GM18499 (cell line): ENCODE measurements around the gene ACTN3.
"Not testable (repeated sequence)": the region's sequence is repeated elsewhere in the genome, so short reads cannot be mapped to it uniquely, and the experiment has no call there.

Source experiments
- ATAC-seq: cut with Tn5 transposase; IDR thresholded peaks from one replicate; pipeline ENCODE4 v1.9.1; 2021; ENCODE audit warnings: moderate number of reproducible peaks; ENCODE audit not compliant: insufficient read depth, unreplicated experiment

The ACTN3 gene

DNA sequence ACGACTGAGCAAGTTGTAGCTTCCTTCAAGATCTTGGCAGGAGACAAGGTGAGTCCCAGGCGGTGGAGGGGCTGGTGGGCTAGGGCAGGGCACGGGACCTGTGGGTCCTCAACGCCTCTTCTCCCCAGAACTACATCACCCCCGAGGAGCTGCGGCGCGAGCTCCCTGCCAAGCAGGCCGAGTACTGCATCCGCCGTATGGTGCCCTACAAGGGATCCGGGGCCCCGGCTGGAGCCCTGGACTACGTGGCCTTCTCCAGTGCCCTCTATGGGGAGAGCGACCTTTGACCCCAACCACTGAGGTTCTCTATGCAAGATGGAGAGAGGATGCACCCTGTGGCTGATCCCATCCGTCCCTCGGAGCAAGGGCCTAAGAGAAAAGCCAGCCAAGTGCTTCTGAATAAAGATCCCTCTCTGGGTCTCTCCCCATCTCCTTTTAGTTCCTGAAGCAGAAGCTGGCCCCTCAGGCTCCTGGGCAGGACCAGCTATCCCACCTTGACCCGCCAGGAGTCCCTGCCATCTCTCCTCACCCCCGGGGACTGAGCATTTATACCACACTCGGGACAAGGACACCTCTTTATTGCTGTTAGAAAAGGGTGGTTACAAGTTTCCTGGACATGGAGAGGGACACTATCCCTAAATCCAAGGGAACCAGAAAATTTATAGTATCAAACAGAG is 16.3 kb downstream of the ACTN3 start:
- no peak for ATAC-seq

DNA sequence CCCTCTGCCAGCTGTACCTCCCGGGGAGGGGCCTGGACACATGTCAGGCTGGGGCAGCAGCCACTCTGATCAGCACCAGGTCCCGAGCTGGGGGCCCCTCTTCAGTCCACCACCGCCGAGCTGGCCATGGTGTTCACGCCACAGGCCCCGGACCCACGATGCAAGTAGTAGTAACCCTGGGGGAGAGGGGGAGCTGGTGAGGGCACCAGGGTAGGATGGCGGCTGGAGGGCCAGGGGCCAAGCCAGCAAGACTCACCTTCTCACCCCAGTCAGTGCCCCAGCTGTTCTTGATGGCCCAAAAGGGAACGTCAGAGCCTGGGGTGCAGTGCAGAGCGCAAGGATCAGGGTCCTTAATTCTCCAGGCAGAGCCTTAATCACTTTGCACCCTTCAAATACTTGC is 17.1 kb downstream of the ACTN3 start:
- no peak for ATAC-seq

DNA sequence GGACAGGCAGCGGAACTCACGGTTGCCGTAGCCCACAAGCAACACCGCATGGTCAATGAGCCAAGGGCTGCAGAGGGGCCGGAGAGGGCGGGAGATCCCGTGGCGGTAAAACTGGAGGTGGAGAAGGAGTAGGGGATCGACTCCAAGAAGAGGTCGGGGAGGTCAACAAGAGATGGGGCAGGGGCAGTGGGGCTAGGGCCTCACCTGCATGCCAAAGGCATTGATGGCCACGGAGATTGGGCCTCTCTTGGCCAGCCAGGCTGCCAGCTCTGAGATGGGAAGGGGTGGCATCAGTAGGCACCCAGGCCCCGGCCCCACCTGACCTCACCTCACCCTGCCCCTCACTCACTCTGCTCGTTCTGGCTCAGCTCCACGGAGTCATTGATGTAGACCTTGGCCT is 17.8 kb downstream of the ACTN3 start:
- ATAC-seq, result no peak

DNA sequence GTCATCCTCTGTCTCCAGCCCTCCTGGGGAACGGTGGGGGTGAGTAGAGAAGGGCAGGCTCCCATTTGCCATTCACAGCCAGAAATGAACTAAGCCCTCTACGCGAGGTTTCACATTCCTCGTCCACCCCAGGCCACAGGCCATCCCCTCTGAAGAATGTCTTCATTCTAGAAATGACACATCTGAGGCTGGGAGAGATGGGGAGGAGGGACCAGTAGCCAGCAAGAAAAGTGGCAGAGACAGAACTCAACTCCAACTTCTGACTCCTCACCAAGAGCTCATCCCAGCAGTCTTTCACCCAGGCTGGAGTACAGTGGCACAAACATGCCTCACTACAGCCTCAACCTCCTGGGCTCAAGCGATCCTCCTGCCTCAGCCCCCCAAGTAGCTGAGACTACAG is 18.3 kb downstream of the ACTN3 start:
- ATAC-seq, result no peak

DNA sequence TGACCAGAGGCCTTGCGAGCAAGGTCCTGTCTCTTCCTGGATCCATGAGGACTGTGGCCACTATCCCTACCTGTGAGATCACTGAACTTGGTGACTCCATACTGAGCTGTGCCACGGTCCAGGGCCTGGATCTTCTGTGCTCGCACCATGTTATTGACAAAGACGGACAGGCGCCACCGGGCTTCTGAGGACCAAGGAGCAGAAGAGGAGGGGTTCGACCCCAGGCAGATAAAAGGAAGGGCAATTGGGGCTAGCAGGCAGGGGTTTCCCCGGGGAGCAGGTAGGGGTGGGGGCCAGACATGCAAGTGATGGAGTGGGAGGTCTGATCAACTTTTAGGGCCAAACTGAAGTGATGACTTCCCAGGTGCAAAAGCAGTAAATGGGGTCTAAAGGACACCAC is 19.5 kb downstream of the ACTN3 start:
- ATAC-seq, result no peak

DNA sequence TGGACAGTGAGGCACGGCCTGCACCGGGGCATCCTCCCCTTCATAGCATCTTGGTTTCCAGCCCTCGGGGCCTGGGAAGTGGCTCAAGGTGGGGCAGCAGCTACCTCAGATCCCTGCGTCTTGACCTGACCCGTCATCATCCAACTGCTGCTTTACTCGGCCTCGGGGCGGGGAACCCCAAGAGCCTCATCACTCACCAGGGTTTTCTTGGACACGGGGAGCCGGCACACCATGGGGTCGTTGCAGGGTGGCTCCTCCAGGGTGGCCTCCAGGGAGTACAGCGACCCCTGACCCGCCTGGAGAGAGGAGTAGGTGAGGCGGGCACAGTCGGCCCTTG is 21.1 kb downstream of the ACTN3 start:
- no peak for ATAC-seq

DNA sequence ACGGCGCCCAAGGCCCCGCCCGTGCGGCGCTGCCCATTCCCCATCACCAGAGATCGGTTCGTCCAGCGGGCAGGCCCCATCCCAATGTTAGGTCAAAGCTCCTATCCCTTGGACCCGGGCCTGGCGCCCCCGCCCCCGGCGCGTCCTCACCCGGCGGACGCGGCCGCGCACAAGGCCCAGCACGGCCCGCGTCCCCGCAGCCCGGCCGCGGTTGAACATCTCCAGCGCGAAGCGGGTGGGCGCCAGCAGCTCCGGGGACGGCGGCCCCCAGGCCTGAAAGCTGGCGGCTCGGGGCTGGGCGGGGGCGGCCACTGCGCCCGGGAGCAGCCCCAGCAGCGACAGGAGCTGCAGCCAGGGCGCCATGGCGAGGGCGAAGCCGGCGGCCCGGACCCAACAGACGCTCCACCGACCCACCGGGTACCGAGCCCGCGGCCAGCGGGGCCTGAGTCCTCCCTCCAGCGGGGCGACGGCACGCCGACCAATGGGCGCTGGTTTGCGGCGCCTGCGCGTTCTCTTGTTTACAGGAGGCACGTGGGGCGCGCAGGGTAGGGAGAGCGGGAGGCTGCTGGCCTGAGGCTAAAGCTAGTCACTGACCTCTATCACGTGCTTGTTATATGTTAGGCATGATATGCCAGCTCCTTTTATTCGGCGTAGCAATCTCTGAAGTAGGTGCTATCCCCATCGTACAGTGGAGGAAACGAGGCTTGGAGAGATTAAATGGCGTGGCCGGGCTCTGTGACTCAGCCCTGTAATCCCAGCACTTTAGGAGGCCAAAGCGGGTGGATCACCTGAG is 21.6 kb downstream of the ACTN3 start, which contains the start of gene CTSF:
Gene CTSF, minus strand, starts transcription at position 483 of the 793 bp plus-strand sequence. Its CDS starts 120 bp downstream, at position 363.
- ATAC-seq, result no peak

DNA sequence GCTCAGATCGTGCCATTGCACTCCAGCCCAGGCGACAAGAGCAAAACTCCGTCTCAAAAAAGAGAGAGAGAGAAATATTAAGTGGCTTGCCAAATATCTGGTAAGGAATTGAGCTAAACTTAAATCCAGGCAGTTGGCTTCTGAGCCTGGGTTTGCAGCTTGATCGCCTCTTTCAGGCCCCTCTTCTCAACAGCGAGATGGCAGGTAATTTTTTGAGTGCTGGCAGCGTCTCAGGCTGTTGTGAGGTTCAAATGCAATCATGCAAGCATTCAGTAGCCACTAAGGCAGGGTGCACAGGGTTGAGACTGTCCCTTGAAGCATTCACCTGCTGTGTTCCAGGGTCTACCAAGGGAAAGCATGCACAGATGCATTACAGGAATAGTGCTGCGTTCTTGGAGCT is 22.4 kb downstream of the ACTN3 start:
- ATAC-seq, result no peak

DNA sequence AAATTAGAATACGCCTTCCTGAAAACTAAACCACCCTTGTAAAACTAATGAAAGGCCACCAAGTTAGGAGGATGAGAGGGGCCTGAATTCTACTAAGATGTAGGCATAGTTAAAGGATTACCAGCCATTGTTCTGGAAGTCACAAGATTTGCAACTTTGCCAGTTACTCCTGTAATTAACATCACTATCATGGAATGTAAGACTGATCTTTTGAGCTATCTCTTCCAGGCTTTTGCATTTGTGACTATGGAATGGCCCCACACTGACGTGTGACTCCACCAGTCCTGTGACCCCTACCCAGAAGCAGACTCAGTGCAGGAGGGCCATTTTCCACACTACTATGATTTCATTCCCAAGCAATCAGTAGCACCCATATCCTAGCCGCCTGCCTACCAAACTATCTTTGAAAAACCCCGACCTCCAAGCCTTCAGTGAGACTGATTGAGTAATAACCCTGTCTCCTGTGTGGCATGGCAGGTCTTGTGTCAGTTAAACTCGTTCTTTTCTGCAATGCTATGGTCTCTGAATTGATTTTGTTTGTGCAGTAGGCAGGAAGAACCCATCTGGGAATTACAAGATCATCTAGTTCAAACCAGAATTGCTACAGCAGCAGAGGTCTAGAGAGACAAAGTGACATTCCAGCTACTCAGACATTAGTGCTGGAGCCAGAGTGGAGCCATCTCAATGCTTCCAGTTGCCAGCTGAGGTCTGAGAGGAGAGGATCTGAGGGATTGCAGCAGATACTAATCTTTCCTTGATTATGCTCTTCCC is 23.6 kb downstream of the ACTN3 start:
- ATAC-seq, result no peak

DNA sequence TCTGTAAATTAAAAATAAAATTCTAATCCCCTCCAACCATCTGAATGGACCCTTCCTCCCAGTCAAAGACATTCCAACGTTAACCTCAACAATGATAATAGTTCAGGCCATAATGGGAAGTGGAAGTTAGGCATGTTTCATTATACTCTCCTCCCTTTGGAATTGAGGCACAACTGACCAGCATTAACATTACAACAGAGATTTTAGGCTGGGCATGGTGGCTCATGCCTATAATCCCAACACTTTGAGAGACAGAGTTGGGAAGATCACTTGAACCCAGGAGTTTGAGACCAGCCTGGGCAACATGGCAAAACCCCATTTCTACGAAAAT is 24.1 kb downstream of the ACTN3 start:
- no peak for ATAC-seq

DNA sequence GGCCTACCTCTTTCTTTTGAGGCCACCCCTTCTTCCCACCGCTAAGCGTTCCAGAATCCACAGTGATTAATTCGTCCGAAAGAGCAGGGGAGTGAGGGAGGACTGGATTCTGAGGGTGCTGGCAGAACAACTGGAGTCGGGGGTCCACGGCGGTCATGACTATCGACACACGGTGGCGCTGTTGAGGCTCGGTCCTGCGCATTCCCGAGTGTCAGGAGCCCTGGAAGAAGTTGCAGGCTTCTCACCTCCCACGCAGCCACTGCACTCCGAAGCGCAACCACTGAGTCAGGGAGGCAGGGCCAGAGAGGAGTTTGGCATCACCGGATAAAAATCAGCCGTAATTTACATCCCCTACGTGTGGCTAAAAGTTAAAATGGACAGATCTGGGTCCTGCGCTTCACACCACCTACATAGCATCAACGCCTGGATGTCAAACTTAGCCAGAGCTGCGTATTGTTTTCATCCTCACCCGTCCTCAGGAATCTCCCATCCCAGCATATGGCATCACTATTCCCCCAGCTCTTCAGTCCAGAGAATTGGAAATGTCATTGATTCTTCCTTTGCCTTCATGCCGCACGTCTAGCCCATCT is 32.4 kb downstream of the ACTN3 start:
- no peak for ATAC-seq

DNA sequence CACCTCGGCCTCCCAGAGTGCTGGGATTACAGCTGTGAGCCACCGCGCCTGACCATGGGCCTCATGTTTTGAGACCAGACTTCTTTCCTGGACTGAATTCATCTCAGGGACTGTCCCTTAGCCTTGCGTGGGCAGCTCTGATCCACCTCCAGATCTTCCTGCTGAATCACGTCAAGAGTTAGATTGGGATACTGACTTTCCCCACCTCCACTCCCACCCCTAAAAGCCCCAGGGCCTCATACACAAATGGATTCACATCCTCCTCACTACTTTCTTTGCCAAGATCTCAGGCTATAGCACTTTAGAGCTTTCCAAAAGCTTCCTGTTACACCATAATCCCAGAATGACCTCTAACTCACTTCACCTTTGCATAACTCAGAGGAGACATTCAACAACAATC is 34.1 kb downstream of the ACTN3 start:
- ATAC-seq, result no peak

DNA sequence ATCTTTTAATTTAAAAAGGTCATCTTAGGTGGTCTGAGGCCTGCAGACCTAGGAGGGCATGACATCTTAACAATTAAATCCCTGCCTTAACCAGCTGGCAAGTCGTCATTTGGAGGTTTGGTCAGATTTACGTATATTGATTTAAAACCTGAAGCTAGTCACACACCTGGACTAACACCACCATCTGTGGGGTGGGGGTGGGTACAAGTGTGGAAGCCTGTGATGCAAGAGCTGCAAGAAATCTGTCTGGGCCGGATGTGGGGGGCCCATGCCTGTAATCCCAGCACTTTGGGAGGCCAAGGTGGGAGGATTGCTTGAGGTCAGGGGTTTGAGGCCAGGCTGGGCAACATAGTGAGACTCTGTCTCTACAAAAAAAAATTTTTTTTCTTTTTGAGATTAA is 34.6 kb downstream of the ACTN3 start:
- no peak for ATAC-seq

DNA sequence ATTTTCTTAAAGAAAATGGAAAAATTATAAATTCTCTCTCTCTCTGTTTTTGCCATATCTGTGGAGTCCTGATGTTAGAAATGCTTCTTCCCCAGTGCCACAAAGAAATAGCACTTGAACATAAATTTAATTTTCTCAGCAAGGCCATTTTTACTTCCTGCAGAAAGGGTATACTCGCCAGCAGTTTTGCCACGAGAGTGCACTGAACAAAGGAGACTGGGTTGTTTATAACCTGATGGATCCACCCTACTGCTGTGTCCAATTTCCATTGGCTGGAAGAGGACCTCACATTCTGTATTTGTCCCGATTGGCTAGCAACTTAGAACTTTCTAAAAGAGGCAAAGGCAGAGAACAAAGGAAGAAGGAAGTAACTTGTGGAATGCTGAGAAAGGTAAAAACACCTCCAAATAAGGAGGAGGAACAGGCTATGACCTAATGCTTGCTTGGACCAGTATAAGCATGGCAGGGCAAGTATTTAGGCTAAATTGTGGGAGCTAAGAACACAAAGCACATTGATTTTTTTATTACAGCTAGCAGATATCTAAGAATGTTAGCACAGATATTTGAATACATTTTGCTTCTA is 36.0 kb downstream of the ACTN3 start:
- ATAC-seq, result not testable (repeated sequence)

DNA sequence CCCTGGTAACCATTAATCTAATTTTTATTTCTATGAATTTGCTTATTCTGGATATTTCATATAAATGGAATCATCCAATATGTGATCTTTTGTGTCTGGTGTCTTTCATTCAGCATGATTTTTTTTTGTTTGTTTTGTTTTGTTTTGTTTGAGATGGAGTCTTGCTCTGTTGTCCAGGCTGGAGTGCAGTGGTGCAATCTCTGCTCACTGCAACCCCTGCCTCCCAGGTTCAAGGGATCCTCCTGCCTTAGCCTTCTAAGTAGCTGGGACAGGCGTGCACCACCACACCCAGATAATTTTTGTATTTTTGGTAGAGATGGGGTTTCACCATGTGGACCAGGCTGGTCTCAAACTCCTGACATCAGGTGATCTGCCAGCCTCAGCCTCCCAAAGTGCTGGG is 38.7 kb downstream of the ACTN3 start:
- ATAC-seq, result not testable (repeated sequence)

DNA sequence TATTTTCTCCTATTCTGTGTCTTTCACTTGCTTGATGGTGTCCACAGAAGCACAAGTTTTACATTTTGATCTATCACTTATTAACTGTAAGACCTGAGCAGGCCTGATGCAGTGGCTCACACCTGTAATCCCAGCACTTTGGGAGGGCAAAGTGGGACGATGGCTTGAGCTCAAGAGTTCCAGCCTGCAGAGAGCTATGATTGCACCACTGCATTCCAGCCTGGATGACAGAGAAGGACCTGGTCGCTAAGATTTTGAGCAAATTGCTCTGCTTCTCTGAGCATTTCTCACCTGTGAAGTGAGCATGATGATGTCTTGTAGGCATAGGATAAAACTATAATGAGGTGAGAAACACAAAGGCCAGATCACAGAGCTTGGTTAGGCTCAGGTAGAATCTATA is 39.4 kb downstream of the ACTN3 start:
- ATAC-seq, result no peak

DNA sequence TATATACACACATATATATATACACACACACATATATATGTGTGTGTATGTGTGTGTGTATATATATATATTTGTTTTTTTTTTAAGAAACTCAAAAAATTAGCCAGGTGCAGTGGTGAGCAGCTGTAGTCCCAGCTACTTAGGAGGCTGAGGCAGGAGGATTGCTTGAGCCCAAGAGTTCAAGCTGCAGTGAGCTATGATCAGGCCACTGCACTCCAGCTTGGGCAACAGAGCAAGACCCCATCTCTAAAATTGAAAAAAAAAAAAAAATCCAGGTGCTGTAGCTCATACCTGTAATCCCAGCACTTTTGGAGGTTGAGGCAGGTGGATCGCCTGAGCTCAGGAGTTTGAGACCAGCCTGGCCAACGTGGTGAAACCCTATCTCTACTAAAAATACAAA is 42.6 kb downstream of the ACTN3 start:
- ATAC-seq, result not testable (repeated sequence)

DNA sequence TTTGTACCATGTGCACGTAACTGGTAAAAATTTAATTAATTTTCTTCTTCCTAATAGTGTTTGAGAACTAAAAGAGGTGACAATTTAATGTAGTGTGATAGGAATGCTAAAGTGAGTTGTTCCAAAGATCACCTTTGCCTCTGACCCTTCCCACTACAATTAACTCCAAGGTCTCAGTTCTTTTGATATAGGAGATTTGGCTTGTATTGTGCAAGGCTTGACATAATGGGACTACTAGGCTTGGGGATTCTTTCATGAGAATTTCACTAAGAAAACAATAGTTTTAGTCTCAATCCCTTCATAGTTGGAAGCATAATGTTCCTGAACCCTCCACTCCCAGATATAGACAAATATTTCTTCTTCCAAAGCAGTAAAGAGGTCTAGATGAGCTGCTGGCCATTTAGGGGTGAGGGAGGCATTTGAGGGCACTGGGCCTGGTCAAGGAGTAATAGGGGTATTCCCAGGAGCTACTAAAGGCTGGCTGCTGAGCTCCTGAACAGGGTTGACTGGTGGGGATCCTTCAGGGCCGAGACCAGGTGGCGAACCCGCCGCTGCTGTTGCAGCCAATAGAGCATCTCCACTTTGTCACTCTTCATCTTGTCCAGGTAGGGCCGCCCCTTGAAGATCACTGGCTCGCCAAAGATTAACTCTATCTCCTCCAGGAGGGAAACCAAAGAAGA is 43.4 kb downstream of the ACTN3 start:
- ATAC-seq, result no peak

DNA sequence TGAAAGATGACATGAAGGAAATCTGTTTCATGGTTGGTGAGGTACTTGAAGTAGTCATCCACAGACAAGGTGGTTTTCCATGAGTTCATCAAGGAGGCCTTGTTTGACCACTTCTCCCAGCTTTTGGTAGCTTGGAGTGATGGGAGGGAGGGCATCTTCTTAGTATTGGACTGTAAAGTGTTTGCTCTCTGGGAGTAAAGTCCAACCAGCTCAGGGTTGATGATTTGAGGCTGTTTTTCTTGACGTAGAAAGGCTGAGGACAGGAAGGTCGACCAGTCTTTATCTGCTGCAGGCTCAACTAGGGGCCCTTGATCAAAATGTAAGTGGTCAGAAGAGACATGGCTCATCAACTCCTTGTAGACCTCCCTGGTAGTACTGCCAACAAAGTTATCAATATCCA is 44.5 kb downstream of the ACTN3 start:
- ATAC-seq, result no peak
